Activated naive CD4-positive, alpha-beta T cell treated with anti-CD3 and anti-CD28 coated beads, Interleukin-2, amount 50 U/mL, for 72 hours (primary cell): ENCODE measurements around the gene AFAP1L1. TPM values are rescaled to one million over a fixed set of nuclear protein-coding genes. Genes with fewer than 3 reads are reported as not detected.

Experiments
- ATAC-seq, 2 donors: fragments of 150-1000 bp; cut with Tn5 transposase; 2 replicates each; pipeline ENCODE4 v1.10.0; 2021; ENCODE audit warnings: mild to moderate bottlenecking in 2 of 2, moderate library complexity in 2 of 2
- DNase-seq, 2 donors: peaks; one replicate each; pipeline ENCODE4 v3.0.0; 2021 to 2022; ENCODE audit warnings: low spot score in 2 of 2
- H3K27ac Mint-ChIP-seq, 2 donors: one replicate each; pipeline ENCODE4 v1.8.0; 2022; ENCODE audit warnings: mild to moderate bottlenecking in 2 of 2, mixed read lengths in 2 of 2
- H3K36me3 Mint-ChIP-seq, 2 donors: one replicate each; pipeline ENCODE4 v1.8.0; 2022; ENCODE audit warnings: mixed read lengths in 2 of 2
- H3K9me3 Mint-ChIP-seq, 2 donors: one replicate each; pipeline ENCODE4 v1.8.0; 2022; ENCODE audit warnings: mixed read lengths in 2 of 2
- total RNA-seq, 2 donors: library from RNA; stranded (reverse); gene quantifications; one replicate each; pipeline ENCODE4 v1.2.3, GENCODE V29; 2022

AFAP1L1 gene
- total RNA-seq, 2 donors from 2014 or later = 0.07 to 0.99 TPM

- H3K27ac Mint-ChIP-seq = peak overlapping the region; percentile 27 to 39
- no peaks in the 10 kb centered on the region for H3K9me3 Mint-ChIP-seq
- no peak for DNase-seq
- peak; percentile 62 to 73 for ATAC-seq
- H3K36me3 Mint-ChIP-seq = no peaks in the 10 kb centered on the region
Observed at GRCh38 chr5:149298163-149298562, 26.5 kb downstream of the AFAP1L1 start.

- Mint-ChIP-seq H3K9me3 (no peaks in the 10 kb centered on the region), H3K27ac (peak overlapping the region in 1 of 2 donors; percentile 39), H3K36me3 (no peaks in the 10 kb centered on the region)
- ATAC-seq = no peak
- DNase-seq = no peak
Observed at GRCh38 chr5:149298842-149299404, 27.3 kb downstream of the AFAP1L1 start.

- Mint-ChIP-seq H3K36me3 (no peaks in the 10 kb centered on the region), H3K27ac (peak overlapping the region in 1 of 2 donors; percentile 88), H3K9me3 (no peaks in the 10 kb centered on the region)
- ATAC-seq = peak in 1 of 2 donors; percentile 19
- DNase-seq = no peak
Observed at GRCh38 chr5:149299451-149300054, 27.9 kb downstream of the AFAP1L1 start.

DNA sequence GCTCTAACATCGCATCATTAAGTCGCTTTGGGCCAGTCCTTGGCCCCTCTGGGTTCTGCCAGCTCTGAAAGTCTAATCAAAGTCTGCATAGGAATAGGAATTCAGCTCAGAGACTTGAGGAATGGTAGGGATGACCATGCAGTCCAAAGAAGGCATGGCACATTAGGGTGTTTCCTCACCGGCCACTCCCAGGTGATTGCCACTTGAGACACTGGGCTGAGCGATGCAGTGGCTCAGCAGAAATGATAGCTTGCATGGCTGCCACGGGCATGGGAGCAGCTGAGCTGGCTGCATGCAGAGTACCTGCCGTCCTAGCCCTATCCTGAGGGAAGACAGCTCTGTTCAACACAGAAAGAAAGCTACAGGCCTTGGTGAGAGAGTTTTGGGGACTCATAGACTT, 28.8 kb downstream of the AFAP1L1 start:
- no peaks in the 10 kb centered on the region for H3K9me3 Mint-ChIP-seq
- no peaks in the 10 kb centered on the region for H3K36me3 Mint-ChIP-seq
- no peak overlapping the region for H3K27ac Mint-ChIP-seq
- DNase-seq = no peak
- ATAC-seq = no peak

- Mint-ChIP-seq H3K36me3 (no peaks in the 10 kb centered on the region), H3K27ac (no peak overlapping the region), H3K9me3 (no peaks in the 10 kb centered on the region)
- ATAC-seq (no peak), DNase-seq (no peak)
Observed at GRCh38 chr5:149301049-149301743, 29.5 kb downstream of the AFAP1L1 start.

DNA sequence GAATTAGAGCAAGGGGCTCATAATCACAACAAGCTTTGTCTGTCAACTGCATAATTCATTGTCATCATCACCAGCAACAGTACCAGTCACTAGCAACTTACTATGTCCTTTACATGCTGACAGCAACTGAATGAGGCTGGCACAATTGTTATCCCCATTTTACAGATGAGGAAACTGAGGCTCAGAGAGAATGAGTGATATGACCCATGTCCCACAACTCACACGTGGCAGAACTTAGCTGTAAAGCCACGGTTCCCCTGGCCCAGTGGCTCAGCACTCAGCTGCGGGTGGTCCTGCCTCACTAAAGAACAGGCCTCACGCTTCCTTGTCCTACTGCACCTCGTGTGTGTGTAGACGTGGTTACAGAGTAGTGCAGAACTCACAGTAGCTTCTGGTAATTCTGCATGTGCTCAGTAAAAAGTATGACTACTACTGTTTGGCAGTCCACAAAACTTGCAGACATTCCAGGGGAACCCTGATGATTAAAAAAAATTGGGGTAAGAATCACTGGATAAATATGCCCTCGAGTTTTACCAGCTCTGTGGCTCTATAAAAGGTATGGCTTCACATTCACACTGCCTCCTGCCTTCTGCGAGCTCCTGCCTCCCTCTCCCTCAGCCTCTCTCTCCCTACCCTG, 30.2 kb downstream of the AFAP1L1 start:
- Mint-ChIP-seq H3K36me3 (no peaks in the 10 kb centered on the region), H3K27ac (peak overlapping the region in 1 of 2 donors; percentile 72), H3K9me3 (no peaks in the 10 kb centered on the region)
- ATAC-seq = no peak
- DNase-seq = no peak

GRCh38 chr5:149302641-149303040, 31.0 kb downstream of the AFAP1L1 start:
- ATAC-seq = no peak
- no peak for DNase-seq
- Mint-ChIP-seq H3K27ac (peak overlapping the region in 1 of 2 donors; percentile 72), H3K36me3 (no peaks in the 10 kb centered on the region), H3K9me3 (no peaks in the 10 kb centered on the region)

DNA sequence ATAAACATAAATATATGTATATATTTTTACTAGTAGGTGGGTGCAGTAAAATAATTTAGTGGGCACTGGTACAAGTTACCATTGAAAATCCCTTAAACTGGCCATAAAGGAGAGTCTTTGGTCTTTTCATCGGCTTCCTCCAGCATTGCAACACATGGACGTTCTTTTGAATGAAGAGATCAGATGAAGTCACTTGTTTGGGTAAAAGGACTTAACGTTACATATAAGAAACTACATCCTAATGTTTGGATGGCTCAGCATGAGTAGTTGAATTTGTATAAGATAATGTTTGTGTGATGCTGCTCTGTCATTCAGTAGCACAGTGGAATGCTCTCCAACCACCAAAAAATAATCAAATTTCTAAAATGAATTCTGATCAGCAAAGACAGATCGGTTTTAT, 31.6 kb downstream of the AFAP1L1 start:
- DNase-seq (no peak), ATAC-seq (no peak)
- Mint-ChIP-seq H3K27ac (no peak overlapping the region), H3K36me3 (no peaks in the 10 kb centered on the region), H3K9me3 (no peaks in the 10 kb centered on the region)

DNA sequence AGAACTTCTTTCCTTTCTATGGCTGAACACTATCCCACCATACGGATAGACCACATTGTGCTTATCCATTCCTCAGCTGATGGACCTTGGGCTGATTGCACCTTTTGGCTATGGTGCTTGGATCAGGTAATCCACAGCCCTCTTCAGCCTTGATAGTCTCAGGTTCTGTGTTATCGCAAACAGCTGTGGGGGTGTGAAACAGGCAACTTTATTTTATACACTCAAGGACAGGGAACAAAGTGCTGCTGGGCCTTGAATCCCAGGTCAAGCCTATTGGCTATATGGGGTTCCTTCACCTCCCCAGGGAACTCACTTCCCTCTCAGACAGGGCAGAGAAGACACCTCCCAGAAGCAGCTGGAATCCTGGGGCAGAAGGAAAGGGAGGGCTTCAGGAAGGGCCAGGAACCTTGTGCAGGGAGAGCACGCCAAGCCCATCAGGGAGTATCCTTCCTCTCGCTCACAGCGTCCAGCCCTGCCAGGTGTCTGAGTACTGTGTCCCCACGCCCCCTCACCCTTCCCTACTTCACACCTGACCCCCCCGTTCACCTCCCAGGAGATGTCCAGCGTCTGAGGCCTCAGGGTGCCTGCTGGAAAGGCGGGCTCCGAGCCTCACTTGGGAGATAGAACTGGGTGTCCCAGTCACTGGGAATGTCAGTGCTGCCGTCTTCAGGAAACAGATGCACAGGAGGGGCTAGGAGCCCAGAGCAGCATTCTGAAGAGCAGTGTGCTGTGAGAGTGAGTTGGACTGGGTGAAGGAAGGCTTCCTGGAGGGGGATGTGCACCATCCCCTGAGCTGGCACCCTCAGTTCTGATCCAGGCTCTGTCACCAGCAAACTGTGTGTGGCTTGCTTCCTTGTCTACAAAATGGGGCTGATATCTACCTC, 32.8 kb downstream of the AFAP1L1 start:
- DNase-seq (no peak), ATAC-seq (no peak)
- no peak overlapping the region for H3K27ac Mint-ChIP-seq
- H3K9me3 Mint-ChIP-seq = no peaks in the 10 kb centered on the region
- H3K36me3 Mint-ChIP-seq = no peaks in the 10 kb centered on the region

DNA sequence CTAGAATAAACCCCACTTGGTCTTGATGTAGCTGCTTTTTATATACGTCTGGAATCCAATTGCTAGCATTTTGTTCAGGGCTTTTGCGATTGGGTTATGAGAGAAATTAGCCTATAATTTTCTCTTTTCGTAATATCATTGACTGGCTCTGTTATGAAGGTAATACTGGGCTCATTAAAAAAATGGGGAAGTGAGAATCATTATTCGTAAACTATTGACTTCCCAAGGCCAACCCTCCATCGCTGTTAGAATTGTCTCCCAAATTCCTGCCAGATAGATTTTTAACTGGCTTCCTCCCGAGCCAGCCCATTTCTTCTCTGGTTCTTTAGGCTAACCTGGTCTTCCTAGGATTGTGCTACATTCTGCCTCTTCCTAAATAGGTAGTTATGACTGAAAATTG, 37.7 kb downstream of the AFAP1L1 start:
- Mint-ChIP-seq H3K36me3 (no peaks in the 10 kb centered on the region), H3K27ac (no peak overlapping the region), H3K9me3 (no peaks in the 10 kb centered on the region)
- DNase-seq (no peak), ATAC-seq (no peak)

- Mint-ChIP-seq H3K36me3 (no peaks in the 10 kb centered on the region), H3K9me3 (no peaks in the 10 kb centered on the region), H3K27ac (no peak overlapping the region)
- DNase-seq = no peak
- ATAC-seq = no peak
Observed at GRCh38 chr5:149310488-149310887, 38.8 kb downstream of the AFAP1L1 start.

GRCh38 chr5:149310947-149311658, 39.4 kb downstream of the AFAP1L1 start:
- ATAC-seq = no peak
- no peaks in the 10 kb centered on the region for H3K9me3 Mint-ChIP-seq
- no peaks in the 10 kb centered on the region for H3K36me3 Mint-ChIP-seq
- DNase-seq = no peak
- peak overlapping the region in 1 of 2 donors; percentile 73 for H3K27ac Mint-ChIP-seq

DNA sequence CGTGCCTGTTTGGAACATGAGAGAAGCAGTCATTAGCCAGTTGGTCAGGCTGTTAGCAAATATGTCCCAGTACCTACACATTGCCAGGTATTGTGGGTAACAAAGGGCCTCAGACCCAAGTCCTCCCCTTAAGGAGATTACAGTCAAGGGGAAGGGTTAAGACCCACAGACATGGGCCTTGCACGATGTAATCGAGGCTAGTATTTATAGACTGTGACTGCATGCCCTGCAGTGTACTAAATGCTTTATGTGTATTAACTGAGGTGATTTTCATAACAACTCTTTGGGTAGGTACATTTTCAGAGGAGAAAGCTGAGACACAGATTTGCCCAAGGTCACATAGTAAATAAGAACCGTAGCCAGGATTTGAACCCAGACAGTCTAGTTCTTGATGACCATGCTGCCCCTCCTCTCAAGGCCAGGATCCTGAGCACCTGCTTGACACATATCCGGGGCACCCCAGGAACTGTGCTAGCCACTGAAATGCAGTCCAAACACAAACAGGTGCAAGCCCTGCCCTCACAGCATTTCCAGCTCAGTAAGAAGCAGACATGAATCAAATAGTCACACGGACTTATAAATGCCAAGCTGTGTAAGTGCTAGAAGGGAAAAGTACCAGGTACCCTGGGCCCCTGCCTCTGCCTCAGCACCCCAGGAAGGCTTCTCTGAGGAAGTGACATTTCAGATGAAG, 41.6 kb downstream of the AFAP1L1 start:
- Mint-ChIP-seq H3K27ac (no peak overlapping the region), H3K36me3 (no peaks in the 10 kb centered on the region), H3K9me3 (no peaks in the 10 kb centered on the region)
- ATAC-seq = no peak
- DNase-seq = no peak

DNA sequence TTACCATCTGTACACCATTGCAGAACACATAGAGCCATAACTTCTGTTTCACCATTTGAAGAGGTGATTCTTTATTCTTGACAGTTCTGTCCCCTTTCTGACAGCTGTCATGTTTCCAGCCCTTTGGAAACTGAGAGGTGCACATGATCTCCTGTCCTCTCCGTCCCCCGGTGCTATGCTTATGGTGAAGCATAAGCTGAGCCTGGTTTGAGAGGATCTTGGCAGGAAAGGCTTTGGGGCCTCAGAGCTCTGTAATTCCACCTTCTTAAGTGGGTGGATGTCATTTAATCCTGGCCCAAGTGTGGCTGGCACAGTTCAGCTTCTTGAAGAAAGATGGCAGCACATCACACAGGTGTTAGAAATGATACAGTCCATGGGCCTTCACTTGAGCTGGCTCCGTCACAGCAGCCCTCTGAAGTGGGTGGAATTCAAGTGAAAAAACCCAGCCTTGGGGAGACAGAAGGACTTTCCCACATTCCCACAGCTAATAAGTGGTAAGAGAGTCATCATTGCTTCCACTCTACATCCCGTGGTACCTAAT, 43.0 kb downstream of the AFAP1L1 start:
- no peak for DNase-seq
- no peak for ATAC-seq
- H3K36me3 Mint-ChIP-seq = no peaks in the 10 kb centered on the region
- no peaks in the 10 kb centered on the region for H3K9me3 Mint-ChIP-seq
- no peak overlapping the region for H3K27ac Mint-ChIP-seq

DNA sequence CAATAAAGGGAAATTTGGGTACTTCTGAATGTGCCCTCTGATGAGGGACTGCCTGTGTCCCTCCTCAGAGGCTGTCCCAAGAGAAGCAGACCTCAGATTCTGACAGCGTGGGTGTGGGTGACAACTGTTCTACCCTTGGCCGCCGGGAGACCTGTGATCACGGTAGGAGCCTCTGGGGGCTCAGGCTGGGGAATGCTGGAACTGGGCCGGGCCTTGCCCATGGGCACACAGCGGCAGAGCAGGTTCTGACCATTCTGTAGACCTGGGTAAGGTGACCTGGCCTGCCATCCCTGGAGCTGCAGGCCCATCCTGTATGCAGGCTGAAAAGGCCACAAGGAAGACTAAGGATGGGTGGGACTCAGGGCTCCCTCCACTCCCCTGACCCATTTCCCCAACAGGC, 44.1 kb downstream of the AFAP1L1 start:
- no peaks in the 10 kb centered on the region for H3K9me3 Mint-ChIP-seq
- H3K27ac Mint-ChIP-seq = no peak overlapping the region
- H3K36me3 Mint-ChIP-seq = no peaks in the 10 kb centered on the region
- no peak for ATAC-seq
- no peak for DNase-seq
